Activated CD8-positive, alpha-beta memory T cell treated with anti-CD3 and anti-CD28 coated beads for 48 hours (primary cell): ENCODE measurements around the gene PTPRE.

Experiments used
- DNase-seq, 3 experiments: peaks; one replicate each; pipeline ENCODE4 v3.0.0-alpha.2; 2020; ENCODE audit warnings: low read depth in 2 of 3, low spot score in 2 of 3

Gene PTPRE

DNA sequence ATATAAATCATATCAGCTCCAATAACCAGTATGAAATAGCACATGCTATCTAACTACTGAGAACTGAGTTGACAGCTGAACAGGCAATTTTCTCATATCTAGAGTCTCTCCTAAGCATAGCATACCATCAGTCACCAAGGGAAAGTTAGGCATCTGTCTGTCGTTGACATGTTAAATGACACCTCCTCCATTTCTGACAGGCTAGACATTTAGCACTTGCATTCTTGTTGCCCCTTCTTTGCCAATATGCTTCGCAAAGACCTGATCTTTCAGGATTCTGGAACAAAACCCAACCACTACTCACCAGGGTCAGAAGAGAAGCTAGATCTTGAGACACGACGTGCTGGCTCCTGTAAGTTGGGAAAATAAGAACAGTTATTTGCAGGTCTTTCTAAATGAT lies 209.3 kb downstream of the PTPRE start:
- no peak for DNase-seq

DNA sequence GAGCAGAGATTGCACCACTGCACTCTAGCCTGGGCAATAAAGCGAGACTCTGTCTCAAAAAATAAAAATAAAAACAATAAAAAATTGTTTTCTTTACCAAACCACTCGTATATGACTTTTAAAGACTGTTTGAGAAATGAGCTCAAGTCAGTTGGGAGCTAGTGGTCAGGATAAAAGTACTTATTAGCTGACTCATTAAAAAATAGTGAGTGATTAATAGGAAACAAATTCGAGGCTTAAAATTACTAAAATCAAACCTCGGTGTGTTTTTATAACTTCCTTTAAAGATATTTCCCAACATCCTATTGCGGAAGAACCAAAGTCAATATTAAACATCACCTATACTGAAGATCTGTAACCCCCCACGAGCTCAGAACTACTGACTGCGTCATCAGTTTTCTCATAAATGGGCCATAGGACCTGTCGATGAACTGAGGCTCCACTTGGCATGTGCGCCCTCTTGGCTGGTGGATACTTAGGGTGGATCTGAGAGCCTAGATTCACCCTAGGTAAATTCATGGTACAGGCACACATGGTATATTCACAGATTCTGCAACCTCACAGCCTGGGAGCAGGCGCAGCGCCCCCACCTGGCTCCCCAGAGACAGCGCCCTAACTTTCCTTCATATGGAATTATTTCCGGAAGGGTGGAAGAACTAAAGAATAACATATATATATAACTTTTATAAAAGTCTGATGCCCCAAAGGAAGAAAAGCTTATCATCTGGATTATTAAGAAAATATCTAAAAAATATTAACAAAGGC lies 210.1 kb downstream of the PTPRE start:
- no peak for DNase-seq

DNA sequence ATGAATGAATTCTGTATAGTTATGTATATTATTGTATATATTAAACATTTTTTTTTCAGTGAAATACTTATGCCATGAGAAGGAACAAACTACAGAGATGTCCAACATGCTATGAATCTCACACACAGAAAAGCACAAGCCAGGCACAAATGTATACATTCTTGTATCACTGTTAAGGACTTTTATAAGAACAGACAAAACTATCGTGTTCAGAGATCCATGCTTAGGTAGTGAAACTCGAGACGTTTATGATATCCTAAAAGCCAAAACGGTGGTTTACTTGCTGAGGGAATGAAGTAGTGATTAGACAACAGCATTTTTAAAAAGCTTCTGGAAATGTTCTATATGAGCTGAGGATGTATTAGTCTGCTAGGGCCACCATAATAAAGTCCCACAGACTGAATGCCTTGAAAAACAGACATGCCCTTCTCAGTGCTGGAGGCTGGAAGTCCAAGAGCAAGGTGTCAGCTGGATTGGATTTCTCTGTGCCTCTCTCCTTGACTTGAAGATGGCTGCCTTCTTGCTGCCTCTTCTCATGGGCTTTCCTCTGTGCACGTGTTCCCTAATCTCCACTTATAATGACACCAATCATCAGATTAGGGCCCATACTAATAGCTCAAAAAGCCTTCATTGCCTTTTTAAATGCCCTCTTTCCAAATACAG lies 215.0 kb downstream of the PTPRE start:
- DNase-seq, result no peak

DNA sequence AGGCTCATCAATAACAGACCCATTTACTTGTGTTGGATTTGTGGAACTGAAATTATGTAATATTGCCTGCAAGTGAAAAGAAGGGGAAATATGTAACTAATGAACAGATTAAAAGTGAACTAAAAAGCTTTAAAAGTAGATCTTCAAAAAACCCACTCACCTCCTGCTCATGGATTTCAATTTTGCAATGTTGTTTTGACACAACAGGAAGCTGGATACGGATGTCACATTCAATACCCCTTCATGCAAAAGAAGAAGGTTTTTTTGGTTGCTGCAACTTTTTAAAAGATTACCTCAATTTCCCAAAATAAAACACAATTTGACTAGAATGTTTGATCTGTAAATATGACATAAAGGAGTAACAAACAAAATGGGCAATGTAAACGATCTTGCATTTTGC lies 216.0 kb downstream of the PTPRE start:
- DNase-seq, result no peak

DNA sequence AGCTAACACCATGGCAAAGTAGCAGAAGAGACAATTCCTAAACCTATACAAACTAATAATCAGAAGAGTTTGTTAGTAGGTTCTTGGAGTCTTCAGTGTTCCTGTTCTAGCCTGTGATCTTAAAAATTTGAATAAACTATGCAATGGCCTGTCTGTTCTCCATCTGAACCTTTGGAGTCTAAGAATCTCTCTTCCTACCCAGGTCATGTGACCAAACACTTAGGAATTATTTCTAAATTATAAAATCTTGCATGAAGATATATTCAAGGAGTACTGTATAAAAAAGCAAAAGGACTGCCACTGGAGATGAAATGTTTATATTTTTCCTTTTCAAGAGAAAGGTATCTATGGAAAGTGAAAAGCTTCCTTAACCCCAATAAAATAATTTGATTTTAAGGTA lies 216.9 kb downstream of the PTPRE start:
- no peak for DNase-seq

DNA sequence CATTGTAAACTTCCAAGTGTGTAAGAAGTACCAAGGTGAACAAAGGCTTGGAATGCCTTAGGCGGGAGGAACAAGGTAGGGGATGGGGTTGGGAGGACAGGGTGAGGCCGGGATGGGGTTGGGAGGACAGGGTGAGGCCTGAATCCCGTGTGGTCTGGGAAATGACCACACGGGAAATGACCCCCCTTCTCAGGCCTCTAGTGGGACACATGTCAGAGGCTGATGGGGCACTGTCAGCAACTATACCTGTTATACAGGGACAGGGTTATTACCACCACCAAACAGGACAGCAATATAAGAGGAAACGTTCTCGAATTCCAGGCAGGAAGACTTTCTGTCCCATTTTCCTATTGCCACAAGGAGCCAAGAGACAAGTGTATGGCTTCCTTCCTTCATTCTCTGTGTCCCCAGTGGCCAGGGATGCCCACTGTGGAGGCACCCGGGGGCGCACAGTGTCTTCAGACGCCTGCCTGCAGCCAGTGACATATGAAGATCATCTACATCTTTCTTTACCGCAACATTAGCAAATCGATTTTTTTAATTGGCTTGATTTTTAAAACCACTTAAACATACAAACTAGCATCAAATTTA lies 218.0 kb downstream of the PTPRE start:
- DNase-seq, result no peak

DNA sequence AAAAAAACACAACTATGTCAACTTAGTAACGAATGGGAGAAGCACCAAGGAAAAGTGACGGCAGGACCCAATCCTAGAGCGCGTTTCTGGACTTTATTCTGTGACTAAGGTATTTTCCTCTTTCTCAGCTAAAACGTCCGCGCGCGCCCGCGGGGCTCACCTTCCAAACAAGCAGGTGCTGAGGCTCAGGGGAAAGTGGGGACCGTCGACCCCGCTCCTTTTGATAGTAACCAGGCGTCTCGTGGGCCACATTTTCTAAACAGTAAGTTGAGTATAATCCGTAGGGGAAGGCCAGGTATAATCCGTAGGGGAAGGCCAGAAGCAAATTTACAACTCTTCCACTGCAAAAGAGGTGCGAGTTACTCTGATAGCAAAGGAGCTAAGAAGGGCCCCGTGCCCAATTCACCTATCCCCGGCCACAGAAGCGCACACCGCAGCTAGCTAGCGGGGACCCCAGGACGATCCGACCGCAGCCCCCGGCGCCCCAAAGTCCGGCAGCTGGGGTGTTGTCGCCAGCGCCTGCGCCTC lies 218.6 kb downstream of the PTPRE start:
- no peak for DNase-seq

DNA sequence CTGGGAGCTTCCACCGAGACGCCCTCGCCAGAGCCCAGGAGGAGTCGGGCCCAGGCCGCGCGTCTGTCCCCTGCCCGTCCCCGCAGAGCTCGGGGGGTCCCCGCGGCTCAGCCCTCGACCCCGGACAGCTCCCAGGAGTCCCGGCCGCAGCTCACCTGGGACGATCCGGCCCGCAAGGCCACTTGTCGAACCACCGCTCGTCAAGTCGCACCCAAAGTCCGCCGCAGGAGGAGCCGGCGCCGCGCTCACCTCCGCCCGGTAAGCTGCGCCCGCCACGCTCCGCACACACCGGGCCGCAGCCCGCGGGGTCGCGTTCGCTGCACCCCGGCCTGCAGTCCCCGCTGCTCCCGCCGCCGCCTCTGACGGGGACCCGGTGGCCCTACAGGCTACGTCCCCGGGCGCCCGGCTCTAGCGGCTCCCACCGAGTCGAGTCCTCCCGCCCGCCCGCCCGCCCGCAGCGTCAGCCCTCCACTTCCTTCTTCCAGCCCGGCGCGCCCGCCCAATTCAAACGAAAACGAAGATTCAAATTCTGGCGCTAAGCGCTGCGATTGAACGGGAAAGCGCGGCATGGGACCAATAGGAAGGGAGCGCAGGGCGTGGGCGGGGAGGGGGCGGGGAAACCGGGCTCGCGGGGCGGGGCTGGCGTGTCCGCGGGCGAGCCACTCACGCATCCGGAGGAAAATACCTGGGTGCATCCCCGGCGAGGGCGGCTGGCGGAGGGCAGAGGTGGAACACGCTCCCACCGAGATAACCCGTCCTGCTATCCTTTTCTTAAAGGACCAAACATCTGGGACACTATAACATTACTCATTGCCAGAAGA lies 219.3 kb downstream of the PTPRE start, which contains the start of gene MKI67:
MKI67 (minus strand) TSS at position 480 of the 821 bp plus-strand sequence. CDS start 756 bp downstream, outside the sequence.
- DNase-seq, result peak; percentile 75 to 87 (median 77)

DNA sequence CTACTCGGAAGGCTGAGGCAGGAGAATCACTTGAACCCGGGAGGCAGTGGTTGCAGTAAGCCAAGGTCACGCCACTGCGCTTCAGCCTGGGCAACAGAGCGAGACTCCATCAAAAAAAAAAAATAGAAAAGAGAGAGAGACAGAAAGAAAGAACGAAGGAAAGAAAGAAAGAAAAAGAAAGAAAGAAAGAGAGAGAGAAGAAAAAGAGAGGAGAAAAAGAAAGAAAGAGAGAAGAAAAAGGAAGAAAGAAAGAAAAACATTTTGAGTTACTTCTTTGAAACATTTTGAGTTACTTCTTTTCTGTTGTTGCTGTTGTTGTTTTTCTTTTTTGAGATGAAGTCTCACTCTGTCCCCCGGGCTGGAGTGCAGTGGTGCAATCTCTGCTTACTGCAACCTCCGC lies 221.7 kb downstream of the PTPRE start:
- no peak for DNase-seq

DNA sequence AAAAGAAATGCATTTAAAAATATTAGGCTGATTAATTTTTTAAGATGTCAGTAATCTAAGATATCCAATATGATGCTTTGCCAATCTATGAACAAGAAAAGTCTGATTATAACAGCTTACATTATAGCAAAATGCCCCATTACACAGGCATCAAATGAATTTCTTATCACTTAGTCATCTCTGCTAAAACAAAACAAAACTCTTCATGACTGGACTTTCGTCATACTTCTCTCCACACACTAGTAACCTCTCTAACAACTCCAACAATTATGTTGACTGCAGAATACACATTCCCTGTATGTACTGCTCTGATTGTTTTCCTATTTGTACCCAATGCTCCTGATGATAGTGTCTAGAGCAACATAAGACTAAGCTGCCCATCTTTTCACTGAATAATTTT lies 223.1 kb downstream of the PTPRE start:
- DNase-seq, result no peak
